Measurements from ENCODE around the gene LONP2. TPM values are rescaled to one million over a fixed set of nuclear protein-coding genes. Genes with fewer than 3 reads are reported as not detected.

Gene LONP2
- total and polyA plus RNA-seq, 3 donors from 2014 or later = 36.4 to 51.7 (median 51.1) TPM

DNA sequence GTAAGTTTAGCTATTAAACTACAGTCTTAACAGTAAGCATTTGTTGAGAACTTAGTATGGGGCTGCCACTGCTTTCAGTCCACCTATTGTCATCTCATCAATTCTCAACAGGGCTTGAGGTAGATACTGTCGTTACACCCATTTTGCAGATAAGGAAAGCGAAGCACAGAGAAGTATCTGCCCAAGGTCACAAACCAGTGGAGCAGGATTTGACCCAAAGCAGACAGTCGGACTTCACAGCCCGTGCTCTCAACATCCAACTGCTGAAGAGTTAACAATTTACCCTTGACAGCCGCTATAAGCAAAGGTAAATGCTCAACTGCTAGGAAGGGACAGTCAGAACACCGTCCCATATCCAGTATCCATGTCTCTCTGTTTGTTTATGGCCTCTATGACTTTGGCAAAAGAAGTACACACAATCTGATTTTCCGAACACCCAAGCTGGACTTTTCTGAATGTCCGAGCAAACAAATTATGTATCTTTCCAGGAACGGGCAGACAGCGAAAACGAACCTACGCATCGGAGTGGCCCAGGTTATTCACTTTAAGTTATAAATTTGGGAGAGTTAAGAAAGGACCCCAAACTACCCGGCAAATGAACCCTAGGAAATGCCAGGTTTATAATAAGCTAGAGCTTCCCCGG is 139.9 kb downstream of the LONP2 start:
- TF ChIP-seq POLR2A (IDR thresholded peaks at IDR 0.05) = no peak
- TF ChIP-seq, protein P1, sequence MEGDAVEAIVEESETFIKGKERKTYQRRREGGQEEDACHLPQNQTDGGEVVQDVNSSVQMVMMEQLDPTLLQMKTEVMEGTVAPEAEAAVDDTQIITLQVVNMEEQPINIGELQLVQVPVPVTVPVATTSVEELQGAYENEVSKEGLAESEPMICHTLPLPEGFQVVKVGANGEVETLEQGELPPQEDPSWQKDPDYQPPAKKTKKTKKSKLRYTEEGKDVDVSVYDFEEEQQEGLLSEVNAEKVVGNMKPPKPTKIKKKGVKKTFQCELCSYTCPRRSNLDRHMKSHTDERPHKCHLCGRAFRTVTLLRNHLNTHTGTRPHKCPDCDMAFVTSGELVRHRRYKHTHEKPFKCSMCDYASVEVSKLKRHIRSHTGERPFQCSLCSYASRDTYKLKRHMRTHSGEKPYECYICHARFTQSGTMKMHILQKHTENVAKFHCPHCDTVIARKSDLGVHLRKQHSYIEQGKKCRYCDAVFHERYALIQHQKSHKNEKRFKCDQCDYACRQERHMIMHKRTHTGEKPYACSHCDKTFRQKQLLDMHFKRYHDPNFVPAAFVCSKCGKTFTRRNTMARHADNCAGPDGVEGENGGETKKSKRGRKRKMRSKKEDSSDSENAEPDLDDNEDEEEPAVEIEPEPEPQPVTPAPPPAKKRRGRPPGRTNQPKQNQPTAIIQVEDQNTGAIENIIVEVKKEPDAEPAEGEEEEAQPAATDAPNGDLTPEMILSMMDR (IDR thresholded peaks at IDR 0.05) = no peak
- DNase-seq = peak; percentile 26
- Histone ChIP-seq H3K4me1 (peaks cover 53% of the 10 kb centered on the region), H3K27me3 (no peaks in the 10 kb centered on the region), H3K27ac (peak overlapping the region; percentile 94 to 100), H3K9me3 (no peaks in the 10 kb centered on the region), H3K36me3 (ENCODE audit: low read depth, missing control alignments) (no peaks in the 10 kb centered on the region), H3K4me3 (peak overlapping the region; percentile 85 to 99)
- WGBS, 2 donors = 0 to 2% methylated on average over 15 of the region's 15 CpGs
- intact Hi-C loops (cut with DNase I; ENCODE audit: low total_unique reads) = no loop called here

DNA sequence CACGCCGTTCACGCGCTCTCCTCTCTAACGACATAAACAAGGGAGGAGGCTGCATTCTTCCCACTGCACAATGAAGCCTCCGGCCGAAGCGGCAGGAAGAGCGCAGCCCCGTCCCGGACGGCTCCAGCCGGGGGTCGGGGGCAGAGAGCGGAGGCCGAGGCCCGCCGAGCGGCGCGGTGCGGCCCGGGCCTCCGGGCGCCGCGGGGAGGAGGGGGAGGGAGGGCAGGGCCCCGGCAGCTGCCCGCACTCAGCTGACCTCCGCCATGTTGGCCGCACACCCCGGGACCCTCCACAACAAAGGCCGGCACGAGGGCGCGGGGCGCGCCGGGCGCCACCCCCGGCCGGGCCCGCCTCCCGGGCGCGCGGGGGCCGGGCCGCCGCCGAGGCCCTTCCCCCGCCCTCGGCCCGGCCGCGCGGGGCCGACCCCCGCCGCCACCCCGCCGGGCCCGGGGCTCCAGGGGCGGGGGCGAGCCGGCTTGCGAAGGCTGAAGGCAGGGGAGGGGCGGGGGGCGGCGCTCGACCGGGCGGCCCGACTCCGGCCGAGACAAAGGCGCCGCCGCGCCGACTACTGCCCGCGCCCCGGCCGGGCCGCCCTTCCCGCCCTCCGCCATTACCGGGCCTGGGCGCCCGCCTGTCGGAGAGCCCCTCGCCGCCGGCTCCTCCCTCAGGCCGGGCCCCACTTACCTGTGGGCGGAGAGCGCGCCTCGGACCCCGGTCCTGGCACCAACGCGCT is 140.6 kb downstream of the LONP2 start:
- Histone ChIP-seq H3K4me1 (peaks cover 47% of the 10 kb centered on the region), H3K27ac (peak overlapping the region; percentile 94 to 100), H3K4me3 (peak overlapping the region; percentile 90 to 99), H3K27me3 (no peaks in the 10 kb centered on the region), H3K9me3 (no peaks in the 10 kb centered on the region), H3K36me3 (ENCODE audit: low read depth, missing control alignments) (no peaks in the 10 kb centered on the region)
- no peak for TF ChIP-seq POLR2A (IDR thresholded peaks at IDR 0.05)
- TF ChIP-seq, protein P1 (IDR thresholded peaks at IDR 0.05) = no peak
- WGBS, 2 donors = 0 to 1% methylated on average over 5 to 40 of the region's 103 CpGs
- peak; percentile 77 for DNase-seq
- intact Hi-C loops (cut with DNase I; ENCODE audit: low total_unique reads) = no loop called here

DNA sequence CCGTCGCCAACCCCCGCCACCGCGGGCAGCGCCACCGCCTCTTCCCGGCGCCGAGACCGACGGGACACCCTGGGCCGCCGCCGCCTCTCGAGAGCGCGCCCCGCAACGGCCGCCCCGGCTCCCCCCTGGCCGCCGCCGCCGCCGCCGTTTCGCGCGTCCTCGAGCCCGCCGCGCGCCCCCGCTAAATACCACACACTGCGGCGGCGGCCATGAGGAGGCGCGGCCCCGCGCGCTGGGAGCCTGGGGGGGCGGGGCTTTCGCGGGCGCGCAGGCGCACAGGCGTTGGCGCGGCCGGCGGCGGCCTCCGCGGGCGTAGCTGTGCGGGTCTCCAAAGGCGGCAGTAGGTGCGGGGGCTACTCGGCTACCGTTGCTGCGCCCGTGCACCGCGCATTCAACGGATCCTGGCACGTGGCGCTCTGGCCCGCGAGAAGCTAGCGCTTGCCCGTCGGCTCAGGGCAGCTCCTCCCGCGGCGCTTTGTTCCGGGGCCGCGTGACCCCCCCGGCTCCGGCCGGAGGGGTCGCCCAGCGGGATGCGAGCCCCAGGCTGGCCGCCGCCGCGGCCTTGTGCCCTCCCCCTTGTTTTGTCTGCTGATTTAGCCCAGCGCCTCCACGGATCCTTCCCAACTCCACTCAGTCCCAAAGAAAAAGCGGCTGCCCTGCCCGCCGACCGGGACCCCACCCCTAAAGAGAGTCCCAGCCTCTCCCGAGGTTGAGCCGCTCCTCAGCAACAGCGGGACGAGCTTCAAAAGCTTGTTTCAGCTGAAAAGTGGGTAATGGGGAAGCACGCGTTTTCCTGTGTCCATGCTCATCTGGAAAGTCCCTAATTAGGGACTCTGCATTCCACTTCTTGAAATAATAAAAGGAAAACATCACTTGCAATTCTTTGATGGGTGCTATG is 141.4 kb downstream of the LONP2 start, which contains the start of gene SIAH1:
Gene SIAH1 (minus strand): TSS at position 161 of the 898 bp plus-strand sequence. CDS start 22,985 bp downstream, outside the sequence.
- TF ChIP-seq POLR2A (IDR thresholded peaks at IDR 0.05) = no peak
- TF ChIP-seq, protein P1 (IDR thresholded peaks at IDR 0.05) = no peak
- WGBS, 2 donors = 0% methylated on average over 11 to 40 of the region's 105 CpGs
- Histone ChIP-seq H3K9me3 (no peaks in the 10 kb centered on the region), H3K4me1 (peaks cover 47% of the 10 kb centered on the region), H3K27ac (peak within 1 kb of the TSS; percentile 94 to 100), H3K36me3 (ENCODE audit: low read depth, missing control alignments) (no peaks in the 10 kb centered on the region), H3K27me3 (no peaks in the 10 kb centered on the region), H3K4me3 (peak within 1 kb of the TSS; percentile 90 to 99)
- peak; percentile 88 for DNase-seq
- intact Hi-C loops (cut with DNase I; ENCODE audit: low total_unique reads) = no loop called here

DNA sequence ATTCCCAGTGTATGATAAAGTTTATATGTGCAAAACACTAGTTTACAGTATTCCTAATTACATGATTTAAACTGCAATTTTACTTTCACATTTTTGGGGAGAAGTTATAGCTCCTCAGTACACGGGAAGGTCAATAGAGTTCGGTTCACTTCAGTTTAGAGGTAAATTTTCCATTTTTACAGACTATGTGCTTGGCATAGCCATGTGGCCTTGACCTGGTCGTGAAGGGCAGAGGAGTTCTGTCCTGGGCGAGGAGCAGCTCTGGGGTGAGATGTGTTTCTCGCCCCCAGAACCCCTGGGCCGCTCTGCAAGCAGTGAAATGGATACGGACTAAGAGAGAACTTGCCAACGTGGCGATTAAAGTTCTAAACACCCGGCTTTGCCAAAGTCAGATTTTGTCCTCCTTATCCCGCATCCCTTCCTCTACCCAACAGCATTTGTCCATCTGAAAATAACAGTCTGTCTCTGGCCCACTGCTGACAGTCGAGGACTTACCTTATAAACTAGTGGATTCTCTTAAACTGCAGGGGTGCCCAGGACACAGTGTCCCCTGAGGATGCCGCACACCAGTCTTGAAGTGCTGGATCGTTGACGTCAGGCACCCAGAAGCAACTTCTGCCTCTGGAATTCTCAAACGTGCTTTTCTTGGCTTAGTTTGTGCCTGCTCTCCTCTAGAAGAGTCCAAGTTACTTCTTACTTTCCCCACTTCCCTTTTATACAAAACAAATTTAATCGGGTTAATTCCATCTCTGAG is 142.6 kb downstream of the LONP2 start:
- 35 to 37% methylated on average over 17 of the region's 17 CpGs for WGBS, 2 donors
- TF ChIP-seq, protein P1 (IDR thresholded peaks at IDR 0.05) = no peak
- no peak for TF ChIP-seq POLR2A (IDR thresholded peaks at IDR 0.05)
- intact Hi-C loops (cut with DNase I; ENCODE audit: low total_unique reads) = no loop called here
- H3K9me3 ChIP-seq = no peaks in the 10 kb centered on the region
- H3K27me3 ChIP-seq = no peaks in the 10 kb centered on the region
- H3K36me3 ChIP-seq (ENCODE audit: low read depth, missing control alignments) = no peaks in the 10 kb centered on the region
- DNase-seq = peak; percentile 66
- H3K4me1 ChIP-seq = peaks cover 35% of the 10 kb centered on the region
- H3K27ac ChIP-seq = peak overlapping the region; percentile 65 to 100
- peak overlapping the region; percentile 90 to 99 for H3K4me3 ChIP-seq
